H1 (cell line): ENCODE data around the gene PEX3. TPM values are rescaled to one million over a fixed set of nuclear protein-coding genes. Genes with fewer than 3 reads are reported as not detected.

Experiments used
- CTCF ChIA-PET: fragments of 300-600 bp; sonication (Branson Sonifier 250); formaldehyde crosslinking; loops from one replicate; lab custom pipeline; 2021; ENCODE audit not compliant: partially characterized antibody; lab: Charles Lee
- POLR2A ChIA-PET: fragments of 300-600 bp; sonication (Branson Sonifier 250); formaldehyde crosslinking; loops from one replicate; lab custom pipeline; 2021; ENCODE audit warnings: inconsistent platforms; ENCODE audit not compliant: partially characterized antibody; lab: Charles Lee
- DNase-seq, 2 experiments: peaks; one replicate each; pipeline versions ENCODE4 v3.0.0 to v3.0.0-alpha.2; 2010 to 2022; ENCODE audit warnings: low spot score in 2 of 2, low read depth in 1 of 2, mixed read lengths in 1 of 2
- FAIRE-seq: peaks from 2 replicates; lab custom pipeline; 2011; peaks lifted over from hg19 to GRCh38; lab: Jason Lieb, UNC
- H2AFZ ChIP-seq: 2 replicates; pipeline ENCODE4 v1.8.1; 2012; ENCODE audit warnings: low read length, inconsistent platforms
- H2AK5ac ChIP-seq: 2 replicates; pipeline ENCODE4 v1.6.1; 2013; ENCODE audit warnings: low read depth, low read length
- H2BK120ac ChIP-seq: replicated peaks from 2 replicates; pipeline ENCODE3; 2013; ENCODE audit warnings: low read depth, low read length, inconsistent platforms
- H2BK12ac ChIP-seq: 2 replicates; pipeline ENCODE4 v1.6.1; 2013; ENCODE audit warnings: low read depth, low read length
- H2BK15ac ChIP-seq: 2 replicates; pipeline ENCODE4 v1.6.1; 2013; ENCODE audit warnings: low read length
- H2BK20ac ChIP-seq: 2 replicates; pipeline ENCODE4 v1.6.1; 2013; ENCODE audit warnings: low read length
- H2BK5ac ChIP-seq: 2 replicates; pipeline ENCODE4 v1.6.1; 2013; ENCODE audit warnings: low read depth, low read length
- H3K14ac ChIP-seq: 2 replicates; pipeline ENCODE4 v1.6.1; 2013; ENCODE audit warnings: inconsistent platforms; ENCODE audit not compliant: insufficient read length
- H3K18ac ChIP-seq: 2 replicates; pipeline ENCODE4 v1.6.1; 2013; ENCODE audit warnings: low read length; ENCODE audit errors: extremely low read depth
- H3K23ac ChIP-seq: 2 replicates; pipeline ENCODE4 v1.6.1; 2013; ENCODE audit warnings: inconsistent platforms; ENCODE audit not compliant: insufficient read length
- H3K23me2 ChIP-seq: 2 replicates; pipeline ENCODE4 v1.6.1; 2013; ENCODE audit warnings: low read depth, low read length
- H3K27ac ChIP-seq: 2 replicates; pipeline ENCODE4 v1.6.1; 2011; ENCODE audit warnings: low read depth, low read length, inconsistent platforms
- H3K27me3 ChIP-seq, 4 experiments: replicated peaks in 1 of 4; 1 replicate in 1 of 4; 2 replicates in 3 of 4; pipeline versions ENCODE4 v1.6.1 to v1.8.1; 2011 to 2013; ENCODE audit warnings: low read length in 3 of 4, mild to moderate bottlenecking in 3 of 4, inconsistent platforms in 2 of 4, mixed read lengths in 2 of 4, moderate library complexity in 1 of 4; ENCODE audit not compliant: control insufficient read depth in 3 of 4, insufficient read depth in 3 of 4; ENCODE audit errors: extremely low read depth in 1 of 4
- H3K36me3 ChIP-seq, 4 experiments: 2 replicates each; pipeline versions ENCODE4 v1.6.1 to v1.8.1; 2011 to 2013; ENCODE audit warnings: mild to moderate bottlenecking in 4 of 4, low read length in 3 of 4, moderate library complexity in 2 of 4, control low read depth in 1 of 4, inconsistent platforms in 1 of 4; ENCODE audit not compliant: insufficient read depth in 4 of 4, control insufficient read depth in 2 of 4
- H3K4ac ChIP-seq: replicated peaks from 2 replicates; pipeline ENCODE3; 2013; ENCODE audit warnings: low read length, low read depth, mixed read lengths, inconsistent platforms; ENCODE audit not compliant: insufficient read length
- H3K4me1 ChIP-seq, 4 experiments: replicated peaks in 1 of 4; 1 replicate in 1 of 4; 2 replicates in 3 of 4; pipeline versions ENCODE4 v1.6.1 to v1.8.1; 2011 to 2013; ENCODE audit warnings: low read length in 3 of 4, inconsistent platforms in 2 of 4, mixed read lengths in 1 of 4; ENCODE audit not compliant: insufficient read depth in 4 of 4, control insufficient read depth in 3 of 4
- H3K4me2 ChIP-seq, 2 experiments: 2 replicates each; pipeline versions ENCODE4 v1.6.1 to v1.8.1; 2011 to 2013; ENCODE audit warnings: low read depth in 2 of 2, low read length in 2 of 2, control low read depth in 1 of 2, inconsistent platforms in 1 of 2, mild to moderate bottlenecking in 1 of 2; ENCODE audit not compliant: insufficient read depth in 1 of 2
- H3K4me3 ChIP-seq, 4 experiments: fragments of 200-600, 300-600 bp in 1 of 4; sonication (generic), shearing (Covaris generic), sonication (Bioruptor Twin) in 1 of 4; 2 replicates each; pipeline versions ENCODE4 v1.5.1 to v1.8.1; 2011 to 2016; ENCODE audit warnings: low read length in 4 of 4, low read depth in 3 of 4, control low read depth in 2 of 4, inconsistent platforms in 2 of 4, mild to moderate bottlenecking in 2 of 4, mixed read lengths in 1 of 4, moderate library complexity in 1 of 4; ENCODE audit not compliant: insufficient read depth in 2 of 4; ENCODE audit errors: extremely low read depth in 1 of 4
- H3K56ac ChIP-seq: replicated peaks from 2 replicates; pipeline ENCODE3; 2013; ENCODE audit warnings: low read depth, mild to moderate bottlenecking, mixed read lengths, low read length, inconsistent platforms; ENCODE audit not compliant: insufficient read length
- H3K79me1 ChIP-seq: 2 replicates; pipeline ENCODE4 v1.6.1; 2013; ENCODE audit warnings: low read depth, low read length, control low read depth
- H3K79me2 ChIP-seq, 2 experiments: 2 replicates each; pipeline versions ENCODE4 v1.6.1 to v1.8.1; 2012 to 2013; ENCODE audit warnings: low read length in 2 of 2, mild to moderate bottlenecking in 2 of 2, inconsistent platforms in 1 of 2; ENCODE audit not compliant: insufficient read depth in 2 of 2, control insufficient read depth in 1 of 2
- H3K9ac ChIP-seq, 4 experiments: replicated peaks in 1 of 4; 1 replicate in 1 of 4; 2 replicates in 3 of 4; pipeline versions ENCODE4 v1.6.1 to v1.8.1; 2011 to 2013; ENCODE audit warnings: low read depth in 3 of 4, low read length in 3 of 4, control low read depth in 2 of 4, mild to moderate bottlenecking in 2 of 4, moderate library complexity in 2 of 4, inconsistent platforms in 1 of 4; ENCODE audit errors: extremely low read depth in 1 of 4
- H3K9me3 ChIP-seq, 2 experiments: 2 replicates each; pipeline versions ENCODE4 v1.6.1 to v1.8.1; 2012 to 2013; ENCODE audit warnings: mild to moderate bottlenecking in 2 of 2, moderate library complexity in 2 of 2, control low read depth in 1 of 2, inconsistent platforms in 1 of 2, low read depth in 1 of 2, low read length in 1 of 2, mixed read lengths in 1 of 2; ENCODE audit not compliant: insufficient read depth in 2 of 2
- H4K20me1 ChIP-seq, 2 experiments: replicated peaks in 1 of 2; 2 replicates each; pipeline versions ENCODE3 to v1.8.1; 2011 to 2013; ENCODE audit warnings: inconsistent platforms in 2 of 2, low read length in 2 of 2, mild to moderate bottlenecking in 1 of 2; ENCODE audit not compliant: insufficient read depth in 2 of 2, control insufficient read depth in 1 of 2
- H4K5ac ChIP-seq: 2 replicates; pipeline ENCODE4 v1.6.1; 2013; ENCODE audit warnings: low read length, low read depth, mixed read lengths, inconsistent platforms; ENCODE audit not compliant: insufficient read length
- H4K8ac ChIP-seq: 2 replicates; pipeline ENCODE4 v1.8.0; 2013; ENCODE audit warnings: mild to moderate bottlenecking, moderate library complexity, low read length, inconsistent platforms; ENCODE audit not compliant: insufficient read depth; ENCODE audit errors: extremely low read depth
- H4K91ac ChIP-seq: replicated peaks from 2 replicates; pipeline ENCODE3; 2013; ENCODE audit warnings: low read length, mixed read lengths, inconsistent platforms; ENCODE audit not compliant: insufficient read length
- ASH2L ChIP-seq: fragments of 200-600, 300-600 bp; sonication (generic); IDR thresholded peaks from one replicate; pipeline ENCODE4 v1.7.1; 2017; ENCODE audit warnings: low read length
- CEBPB ChIP-seq: IDR thresholded peaks from 2 replicates; pipeline ENCODE4 v1.6.1; 2012; ENCODE audit warnings: low read depth, low read length
- CTBP2 ChIP-seq: IDR thresholded peaks from 2 replicates; pipeline ENCODE4 v1.7.0; 2011; ENCODE audit warnings: borderline replicate concordance, mild to moderate bottlenecking, moderate library complexity, mixed read lengths, low read length; ENCODE audit not compliant: insufficient read depth, insufficient read length
- FOSL1 ChIP-seq: IDR thresholded peaks from 2 replicates; pipeline ENCODE4 v1.6.1; 2011; ENCODE audit warnings: mild to moderate bottlenecking, low read depth, low read length, moderate library complexity; ENCODE audit not compliant: insufficient read depth
- GABPA ChIP-seq: IDR thresholded peaks from 2 replicates; pipeline ENCODE4 v1.6.1; 2011; ENCODE audit warnings: mild to moderate bottlenecking, low read length, moderate library complexity, borderline replicate concordance; ENCODE audit not compliant: insufficient read depth
- HDAC6 ChIP-seq: IDR thresholded peaks from one replicate; pipeline ENCODE4 v1.7.1; 2012; ENCODE audit warnings: low read depth, mild to moderate bottlenecking, inconsistent platforms, low read length, moderate library complexity
- JUN ChIP-seq: IDR thresholded peaks from 2 replicates; pipeline ENCODE4 v1.6.1; 2011; ENCODE audit warnings: low read depth, mild to moderate bottlenecking, improper control_type of control experiment, low read length
- JUND ChIP-seq: IDR thresholded peaks from 2 replicates; pipeline ENCODE4 v1.6.1; 2011; ENCODE audit warnings: mild to moderate bottlenecking, improper control_type of control experiment, low read length
- KDM1A ChIP-seq: fragments of 200-600, 300-600 bp; sonication (generic); IDR thresholded peaks from 2 replicates; pipeline ENCODE4 v1.7.1; 2016; ENCODE audit warnings: mild to moderate bottlenecking, low read length, borderline replicate concordance
- PHF8 ChIP-seq: fragments of 200-600 bp; sonication (generic); conservative IDR thresholded peaks from 2 replicates; pipeline ENCODE4 v1.7.1; 2012; ENCODE audit warnings: low read depth, mild to moderate bottlenecking, inconsistent platforms, low read length, moderate library complexity
- POLR2A ChIP-seq, 2 experiments: IDR thresholded peaks; 1 replicate in 1 of 2; 2 replicates in 1 of 2; pipeline ENCODE4 v1.6.1; 2011; ENCODE audit warnings: low read depth in 2 of 2, low read length in 2 of 2, mild to moderate bottlenecking in 2 of 2; ENCODE audit errors: control extremely low read depth in 1 of 2
- SUZ12 ChIP-seq: fragments of 200-600 bp; sonication (generic); IDR thresholded peaks from 2 replicates; pipeline ENCODE4 v1.6.1; 2012; ENCODE audit warnings: mild to moderate bottlenecking, inconsistent platforms, low read length, moderate library complexity, mixed read lengths
- WGBS, 2 experiments: shearing (Covaris generic) in 1 of 2; methylation state at CpG; one replicate each; pipeline versions ENCODE4 v1.1.6 to v1.1.7; 2013 to 2015; ENCODE audit warnings: low lambda C conversion rate in 2 of 2, mixed read lengths in 2 of 2, inconsistent platforms in 1 of 2, low coverage in 1 of 2, missing lambda C conversion rate in 1 of 2; ENCODE audit not compliant: insufficient replicate concordance in 2 of 2, insufficient coverage in 1 of 2, insufficient read length in 1 of 2; ENCODE audit errors: extremely low coverage in 1 of 2, missing lambda C conversion rate in 1 of 2; 5-methylcytosine and 5-hydroxymethylcytosine counted together
- polyA plus RNA-seq, 7 experiments: library from polyadenylated mRNA; depleted of rRNA in 3 of 7; stranded (reverse) in 5 of 7; unstranded in 2 of 7; fragments of >200 nt in 5 of 7; fragments of 200-250 nt in 2 of 7; gene quantifications; 1 replicate in 5 of 7; 2 replicates in 1 of 7; 4 replicates in 1 of 7; pipeline versions ENCODE4 v1.2.1 to v1.2.3, GENCODE V29; 2011 to 2013; ENCODE audit warnings: missing spikeins in 2 of 7, mixed read lengths in 2 of 7
- total RNA-seq: library from RNA; stranded (reverse); fragmentation: NEBNext Ultra II Directional; extraction: Animal tissue kit (Norgen Biotek cat#: 25700); gene quantifications from 2 replicates; pipeline ENCODE4 v1.2.1, GENCODE V29; 2021
- TF ChIP-seq, protein P1 (sequence below): IDR thresholded peaks from 2 replicates; pipeline ENCODE4 v1.6.1; 2011; ENCODE audit warnings: low read depth, mild to moderate bottlenecking, low read length; ENCODE audit not compliant: insufficient read depth

The PEX3 gene
- total and polyA plus RNA-seq, 2 of the 8 experiments (the other 6 are each of a cell fraction or from before 2014, with no cell fraction given) = 8.0 to 16.8 TPM

DNA sequence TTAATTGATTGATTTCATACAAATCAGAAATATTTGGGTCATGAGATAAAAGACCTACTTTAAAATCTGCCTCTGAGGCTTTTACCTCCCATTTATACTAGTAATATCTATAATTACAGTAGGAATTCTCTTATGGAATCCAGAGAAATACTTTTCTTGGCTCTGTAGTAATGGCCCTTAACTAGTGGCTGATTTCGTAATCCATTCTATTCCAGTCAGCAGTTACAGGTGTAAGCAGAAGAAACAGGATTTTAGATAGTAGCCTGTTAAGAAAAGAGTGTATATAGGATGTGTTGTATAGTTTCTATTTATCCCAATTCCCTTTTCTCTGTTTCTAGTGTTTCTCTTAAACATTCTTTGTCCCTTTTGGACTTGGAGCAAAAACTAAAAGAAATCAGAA lies 21.2 kb downstream of the PEX3 start:
- Histone ChIP-seq H2AFZ (no peak overlapping the region), H3K23ac (no peak overlapping the region), H3K56ac (no peak overlapping the region), H3K36me3 (no peaks in the 10 kb centered on the region; a peak in 2 of 8 replicates), H2BK5ac (no peak overlapping the region), H3K4ac (no peak overlapping the region), H3K4me3 (no peak overlapping the region), H3K4me2 (no peak overlapping the region)
- TF ChIP-seq KDM1A (no peak), CTBP2 (no peak), FOSL1 (no peak), CEBPB (no peak), JUN (no peak), SUZ12 (no peak), PHF8 (no peak), JUND (no peak), POLR2A (IDR thresholded peaks at IDR 0.05; ENCODE audit: control extremely low read depth in 1 of 2, low read depth in 2 of 2, low read length in 2 of 2) (no peak), HDAC6 (no peak), GABPA (no peak), ASH2L (no peak)
- TF ChIP-seq, protein P1, sequence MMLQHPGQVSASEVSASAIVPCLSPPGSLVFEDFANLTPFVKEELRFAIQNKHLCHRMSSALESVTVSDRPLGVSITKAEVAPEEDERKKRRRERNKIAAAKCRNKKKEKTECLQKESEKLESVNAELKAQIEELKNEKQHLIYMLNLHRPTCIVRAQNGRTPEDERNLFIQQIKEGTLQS = no peak
- TF ChIP-seq, all 59 proteins: peak for 0
- 93% methylated on average over 1 of the region's 1 CpG; no CpG with 5 or more reads in 1 of the 2 experiments for WGBS, 2 experiments
- H2BK15ac ChIP-seq = no peak overlapping the region
- no peak overlapping the region for H2BK120ac ChIP-seq
- POLR2A ChIA-PET = no interaction called here
- H3K18ac ChIP-seq = no peak overlapping the region
- H3K23me2 ChIP-seq = no peaks in the 10 kb centered on the region
- no peaks in the 10 kb centered on the region for H3K79me2 ChIP-seq
- no peak overlapping the region for H2AK5ac ChIP-seq
- H2BK20ac ChIP-seq = no peak overlapping the region
- DNase-seq (no peak), FAIRE-seq (no peak)
- no peaks in the 10 kb centered on the region for H3K79me1 ChIP-seq
- H4K5ac ChIP-seq = no peak overlapping the region
- no peak overlapping the region for H3K27ac ChIP-seq
- H4K91ac ChIP-seq = no peak overlapping the region
- no peaks in the 10 kb centered on the region for H4K20me1 ChIP-seq
- H4K8ac ChIP-seq = no peak overlapping the region
- no peak overlapping the region for H2BK12ac ChIP-seq
- H3K4me1 ChIP-seq = no peaks in the 10 kb centered on the region
- no peaks in the 10 kb centered on the region for H3K9me3 ChIP-seq
- CTCF ChIA-PET = no interaction called here
- H3K9ac ChIP-seq = no peak overlapping the region
- H3K14ac ChIP-seq = no peak overlapping the region
- no peaks in the 10 kb centered on the region for H3K27me3 ChIP-seq
